Measurements from ENCODE around the gene PIH1D2. TPM values are rescaled to one million over a fixed set of nuclear protein-coding genes. Genes with fewer than 3 reads are reported as not detected.
A peak's percentile ranks its signal among the peaks of the same experiment; 100 is the strongest.

PIH1D2 gene
- total and polyA plus RNA-seq, 10 of the 15 experiments (the other 5 are each of a cell fraction or from before 2014, with no cell fraction given) = 0.51 to 3.0 (median 1.5) TPM

DNA sequence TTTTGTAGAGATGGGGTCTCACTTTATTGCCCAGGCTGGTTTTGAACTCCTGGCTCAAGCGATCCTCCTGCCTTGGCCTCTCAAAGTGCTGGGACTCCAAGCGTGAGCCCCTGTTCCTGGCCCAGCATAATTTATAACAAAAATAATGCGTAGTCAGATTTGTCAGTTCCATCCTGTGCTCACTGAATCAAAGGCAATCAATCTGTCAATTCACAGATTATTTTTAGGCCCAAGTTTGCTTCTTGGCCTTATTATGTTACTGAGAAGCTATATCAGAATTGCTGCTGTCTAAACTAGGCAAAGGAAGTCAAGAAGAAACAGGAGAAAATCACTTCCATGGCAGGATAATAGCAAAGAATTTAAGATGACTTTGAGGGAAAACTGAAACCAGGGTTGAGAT lies 39.9 kb downstream of the PIH1D2 start (continued):
- TF ChIP-seq, protein P1, sequence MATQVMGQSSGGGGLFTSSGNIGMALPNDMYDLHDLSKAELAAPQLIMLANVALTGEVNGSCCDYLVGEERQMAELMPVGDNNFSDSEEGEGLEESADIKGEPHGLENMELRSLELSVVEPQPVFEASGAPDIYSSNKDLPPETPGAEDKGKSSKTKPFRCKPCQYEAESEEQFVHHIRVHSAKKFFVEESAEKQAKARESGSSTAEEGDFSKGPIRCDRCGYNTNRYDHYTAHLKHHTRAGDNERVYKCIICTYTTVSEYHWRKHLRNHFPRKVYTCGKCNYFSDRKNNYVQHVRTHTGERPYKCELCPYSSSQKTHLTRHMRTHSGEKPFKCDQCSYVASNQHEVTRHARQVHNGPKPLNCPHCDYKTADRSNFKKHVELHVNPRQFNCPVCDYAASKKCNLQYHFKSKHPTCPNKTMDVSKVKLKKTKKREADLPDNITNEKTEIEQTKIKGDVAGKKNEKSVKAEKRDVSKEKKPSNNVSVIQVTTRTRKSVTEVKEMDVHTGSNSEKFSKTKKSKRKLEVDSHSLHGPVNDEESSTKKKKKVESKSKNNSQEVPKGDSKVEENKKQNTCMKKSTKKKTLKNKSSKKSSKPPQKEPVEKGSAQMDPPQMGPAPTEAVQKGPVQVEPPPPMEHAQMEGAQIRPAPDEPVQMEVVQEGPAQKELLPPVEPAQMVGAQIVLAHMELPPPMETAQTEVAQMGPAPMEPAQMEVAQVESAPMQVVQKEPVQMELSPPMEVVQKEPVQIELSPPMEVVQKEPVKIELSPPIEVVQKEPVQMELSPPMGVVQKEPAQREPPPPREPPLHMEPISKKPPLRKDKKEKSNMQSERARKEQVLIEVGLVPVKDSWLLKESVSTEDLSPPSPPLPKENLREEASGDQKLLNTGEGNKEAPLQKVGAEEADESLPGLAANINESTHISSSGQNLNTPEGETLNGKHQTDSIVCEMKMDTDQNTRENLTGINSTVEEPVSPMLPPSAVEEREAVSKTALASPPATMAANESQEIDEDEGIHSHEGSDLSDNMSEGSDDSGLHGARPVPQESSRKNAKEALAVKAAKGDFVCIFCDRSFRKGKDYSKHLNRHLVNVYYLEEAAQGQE (IDR thresholded peaks at IDR 0.05; ENCODE audit: low read depth, low read length) = no peak
- TF ChIP-seq RFX5 (IDR thresholded peaks at IDR 0.05; ENCODE audit: low read depth, low read length) = no peak
- TF ChIP-seq, protein P2, sequence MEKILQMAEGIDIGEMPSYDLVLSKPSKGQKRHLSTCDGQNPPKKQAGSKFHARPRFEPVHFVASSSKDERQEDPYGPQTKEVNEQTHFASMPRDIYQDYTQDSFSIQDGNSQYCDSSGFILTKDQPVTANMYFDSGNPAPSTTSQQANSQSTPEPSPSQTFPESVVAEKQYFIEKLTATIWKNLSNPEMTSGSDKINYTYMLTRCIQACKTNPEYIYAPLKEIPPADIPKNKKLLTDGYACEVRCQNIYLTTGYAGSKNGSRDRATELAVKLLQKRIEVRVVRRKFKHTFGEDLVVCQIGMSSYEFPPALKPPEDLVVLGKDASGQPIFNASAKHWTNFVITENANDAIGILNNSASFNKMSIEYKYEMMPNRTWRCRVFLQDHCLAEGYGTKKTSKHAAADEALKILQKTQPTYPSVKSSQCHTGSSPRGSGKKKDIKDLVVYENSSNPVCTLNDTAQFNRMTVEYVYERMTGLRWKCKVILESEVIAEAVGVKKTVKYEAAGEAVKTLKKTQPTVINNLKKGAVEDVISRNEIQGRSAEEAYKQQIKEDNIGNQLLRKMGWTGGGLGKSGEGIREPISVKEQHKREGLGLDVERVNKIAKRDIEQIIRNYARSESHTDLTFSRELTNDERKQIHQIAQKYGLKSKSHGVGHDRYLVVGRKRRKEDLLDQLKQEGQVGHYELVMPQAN (conservative IDR thresholded peaks at IDR 0.05) = no peak
- TF ChIP-seq HDAC2 (IDR thresholded peaks at IDR 0.05) = no peak
- TF ChIP-seq SRF (IDR thresholded peaks at IDR 0.05; ENCODE audit: low read depth in 2 of 2, low read length in 2 of 2) = no peak
- TF ChIP-seq MYC (IDR thresholded peaks at IDR 0.05; ENCODE audit: insufficient read depth, insufficient read length, insufficient replicate concordance, low read length, severe bottlenecking) = no peak

DNA sequence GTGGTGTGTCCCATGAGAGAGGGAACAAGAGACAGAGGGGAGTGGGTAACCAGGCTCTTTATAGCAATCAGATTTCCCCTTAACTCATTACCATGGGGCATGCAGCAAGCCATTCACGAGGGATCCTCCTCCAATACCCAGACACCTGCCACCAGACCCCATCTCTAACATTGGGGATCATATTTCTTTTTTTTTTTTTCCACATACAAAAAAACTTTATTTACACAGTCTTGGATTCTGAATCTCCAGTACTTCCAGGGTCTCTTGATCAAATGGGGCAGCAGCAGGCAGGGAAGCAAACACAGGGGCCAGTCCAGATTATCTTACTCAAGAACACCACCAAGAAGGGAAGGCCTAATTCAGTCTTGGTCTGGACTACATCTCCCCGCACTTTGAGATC lies 44.4 kb downstream of the PIH1D2 start:
- Histone ChIP-seq H3K9me3 (replicated peaks; ENCODE audit: control insufficient read depth, insufficient read depth, low read length) (no peaks in the 10 kb centered on the region), H3K9ac (ENCODE audit: control insufficient read depth, insufficient read depth, low read length) (no peak overlapping the region), H3K36me3 (ENCODE audit: control insufficient read depth in 2 of 2, insufficient read depth in 2 of 2, low read length in 1 of 2) (peaks cover 1 to 10% of the 10 kb centered on the region in 2 experiments), H3K27ac (ENCODE audit: control insufficient read depth, insufficient read depth) (no peak overlapping the region), H3K27me3 (replicated peaks in 1 of 2; ENCODE audit: control insufficient read depth in 2 of 2, insufficient read depth in 2 of 2, low read length in 1 of 2) (no peaks in the 10 kb centered on the region), H2AFZ (ENCODE audit: control insufficient read depth, low read depth, low read length) (no peak overlapping the region), H4K20me1 (ENCODE audit: control insufficient read depth, insufficient read depth) (no peaks in the 10 kb centered on the region), H3K4me3 (no peak overlapping the region), H3K4me2 (ENCODE audit: control insufficient read depth, insufficient read depth) (no peak overlapping the region), H3K4me1 (ENCODE audit: control insufficient read depth, insufficient read depth, low read length) (no peaks in the 10 kb centered on the region), H3K79me2 (ENCODE audit: control insufficient read depth, insufficient read depth, low read length) (peaks cover 15% of the 10 kb centered on the region)
- WGBS (ENCODE audit: insufficient coverage, insufficient replicate concordance, low lambda C conversion rate, missing lambda C conversion rate) = 91% methylated on average over 2 of the region's 2 CpGs
- CTCF ChIA-PET = no interaction called here
- RAD21 ChIA-PET (ENCODE audit: unreplicated experiment) = interaction anchor here (1.0 kb wide), 1 partner anchor 103 kb away, joined by 3 read pairs; no protein-coding TSS in a partner anchor
- in situ Hi-C loops (cut with MboI) (no loop called here), intact Hi-C loops (cut with micrococcal nuclease; ENCODE audit: unreplicated experiment) (no loop called here)
- no TSS peak for BruUV-seq (replicated peaks)
- ATAC-seq (no peak), DNase-seq (ENCODE audit: low read depth, low spot score) (no peak), FAIRE-seq (no peak)
- TF ChIP-seq, protein P3, sequence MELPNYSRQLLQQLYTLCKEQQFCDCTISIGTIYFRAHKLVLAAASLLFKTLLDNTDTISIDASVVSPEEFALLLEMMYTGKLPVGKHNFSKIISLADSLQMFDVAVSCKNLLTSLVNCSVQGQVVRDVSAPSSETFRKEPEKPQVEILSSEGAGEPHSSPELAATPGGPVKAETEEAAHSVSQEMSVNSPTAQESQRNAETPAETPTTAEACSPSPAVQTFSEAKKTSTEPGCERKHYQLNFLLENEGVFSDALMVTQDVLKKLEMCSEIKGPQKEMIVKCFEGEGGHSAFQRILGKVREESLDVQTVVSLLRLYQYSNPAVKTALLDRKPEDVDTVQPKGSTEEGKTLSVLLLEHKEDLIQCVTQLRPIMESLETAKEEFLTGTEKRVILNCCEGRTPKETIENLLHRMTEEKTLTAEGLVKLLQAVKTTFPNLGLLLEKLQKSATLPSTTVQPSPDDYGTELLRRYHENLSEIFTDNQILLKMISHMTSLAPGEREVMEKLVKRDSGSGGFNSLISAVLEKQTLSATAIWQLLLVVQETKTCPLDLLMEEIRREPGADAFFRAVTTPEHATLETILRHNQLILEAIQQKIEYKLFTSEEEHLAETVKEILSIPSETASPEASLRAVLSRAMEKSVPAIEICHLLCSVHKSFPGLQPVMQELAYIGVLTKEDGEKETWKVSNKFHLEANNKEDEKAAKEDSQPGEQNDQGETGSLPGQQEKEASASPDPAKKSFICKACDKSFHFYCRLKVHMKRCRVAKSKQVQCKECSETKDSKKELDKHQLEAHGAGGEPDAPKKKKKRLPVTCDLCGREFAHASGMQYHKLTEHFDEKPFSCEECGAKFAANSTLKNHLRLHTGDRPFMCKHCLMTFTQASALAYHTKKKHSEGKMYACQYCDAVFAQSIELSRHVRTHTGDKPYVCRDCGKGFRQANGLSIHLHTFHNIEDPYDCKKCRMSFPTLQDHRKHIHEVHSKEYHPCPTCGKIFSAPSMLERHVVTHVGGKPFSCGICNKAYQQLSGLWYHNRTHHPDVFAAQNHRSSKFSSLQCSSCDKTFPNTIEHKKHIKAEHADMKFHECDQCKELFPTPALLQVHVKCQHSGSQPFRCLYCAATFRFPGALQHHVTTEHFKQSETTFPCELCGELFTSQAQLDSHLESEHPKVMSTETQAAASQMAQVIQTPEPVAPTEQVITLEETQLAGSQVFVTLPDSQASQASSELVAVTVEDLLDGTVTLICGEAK (IDR thresholded peaks at IDR 0.05; ENCODE audit: borderline replicate concordance) = peak; percentile 73
- TF ChIP-seq, protein P4, sequence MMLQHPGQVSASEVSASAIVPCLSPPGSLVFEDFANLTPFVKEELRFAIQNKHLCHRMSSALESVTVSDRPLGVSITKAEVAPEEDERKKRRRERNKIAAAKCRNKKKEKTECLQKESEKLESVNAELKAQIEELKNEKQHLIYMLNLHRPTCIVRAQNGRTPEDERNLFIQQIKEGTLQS (IDR thresholded peaks at IDR 0.05; ENCODE audit: borderline replicate concordance, extremely low read depth, low read depth, low read length) = no peak
- SMC1A ChIA-PET (ENCODE audit: uncharacterized antibody, unreplicated experiment) = no interaction called here
- POLR2A ChIA-PET = interaction anchor here (0.5 kb wide), 1 partner anchor 9 kb away, joined by 3 read pairs; no protein-coding TSS in a partner anchor

Measured in GM12878 (cell line).